HPDE6-E6E7 (cell line): Measurements from ENCODE around the gene ATP1B3.
"Not testable (repeated sequence)": the region's sequence is repeated elsewhere in the genome, so short reads cannot be mapped to it uniquely, and the experiment has no call there.

Source experiments
- DNase-seq: peaks from one replicate; pipeline ENCODE4 v3.0.0; 2011; ENCODE audit warnings: missing footprints; ENCODE audit errors: extremely low spot score

Gene ATP1B3

GRCh38 chr3:141860766-141861513 is 15.5 kb upstream of the ATP1B3 start:
- no peak for DNase-seq

- DNase-seq: no peak
Observed at GRCh38 chr3:141862279-141862816, 14.1 kb upstream of the ATP1B3 start.

- DNase-seq: no peak
Observed at GRCh38 chr3:141863491-141863890, 13.0 kb upstream of the ATP1B3 start.

- no peak for DNase-seq
Observed at GRCh38 chr3:141864281-141864970, 12.0 kb upstream of the ATP1B3 start.

- no peak for DNase-seq
Observed at GRCh38 chr3:141865101-141865500, 11.3 kb upstream of the ATP1B3 start.

GRCh38 chr3:141870091-141870687 is 6.3 kb upstream of the ATP1B3 start:
- no peak for DNase-seq

GRCh38 chr3:141875374-141875892 is 1.0 kb upstream of the ATP1B3 start:
- peak; percentile 84 for DNase-seq

- DNase-seq: no peak
Observed at GRCh38 chr3:141875893-141876380, 506 bp upstream of the ATP1B3 start.

GRCh38 chr3:141876891-141877621 is 613 bp downstream of the ATP1B3 start:
- DNase-seq: no peak

- no peak for DNase-seq
Observed at GRCh38 chr3:141877911-141878310, 1.5 kb downstream of the ATP1B3 start.

- no peak for DNase-seq
Observed at GRCh38 chr3:141878326-141878725, 1.9 kb downstream of the ATP1B3 start.

GRCh38 chr3:141878817-141879216 is 2.4 kb downstream of the ATP1B3 start:
- no peak for DNase-seq

- no peak for DNase-seq
Observed at GRCh38 chr3:141881702-141882101, 5.3 kb downstream of the ATP1B3 start.

- DNase-seq: no peak
Observed at GRCh38 chr3:141887051-141887450, 10.6 kb downstream of the ATP1B3 start.

- DNase-seq: not testable (repeated sequence)
Observed at GRCh38 chr3:141888548-141888947, 12.1 kb downstream of the ATP1B3 start.

GRCh38 chr3:141894524-141895176 is 18.2 kb downstream of the ATP1B3 start:
- DNase-seq: peak; percentile 33

- DNase-seq: no peak
Observed at GRCh38 chr3:141895731-141896130, 19.3 kb downstream of the ATP1B3 start.

- DNase-seq: no peak
Observed at GRCh38 chr3:141898908-141899307, 22.5 kb downstream of the ATP1B3 start.

GRCh38 chr3:141900343-141900742 is 23.9 kb downstream of the ATP1B3 start:
- no peak for DNase-seq

GRCh38 chr3:141901914-141902313 is 25.5 kb downstream of the ATP1B3 start:
- DNase-seq: no peak

GRCh38 chr3:141904203-141904602 is 27.8 kb downstream of the ATP1B3 start:
- no peak for DNase-seq
